Measurements from ENCODE around the gene SNX1.
"Not testable (repeated sequence)": the region's sequence is repeated elsewhere in the genome, so short reads cannot be mapped to it uniquely, and the experiment has no call there.

- TF ChIP-seq SUZ12 (IDR thresholded peaks at IDR 0.05; ENCODE audit: extremely low read depth, insufficient read depth, insufficient read length); ZNF274 (IDR thresholded peaks at IDR 0.05; ENCODE audit: low read depth, low read length): not testable (repeated sequence)
Measured at GRCh38 chr15:64120322-64120721, 24.5 kb downstream of the SNX1 start.
